Measurements from ENCODE around the gene CYFIP1. TPM values are rescaled to one million over a fixed set of nuclear protein-coding genes. Genes with fewer than 3 reads are reported as not detected.

CYFIP1 gene
- total RNA-seq, 1 donor from 2014 or later, result 104 TPM

DNA sequence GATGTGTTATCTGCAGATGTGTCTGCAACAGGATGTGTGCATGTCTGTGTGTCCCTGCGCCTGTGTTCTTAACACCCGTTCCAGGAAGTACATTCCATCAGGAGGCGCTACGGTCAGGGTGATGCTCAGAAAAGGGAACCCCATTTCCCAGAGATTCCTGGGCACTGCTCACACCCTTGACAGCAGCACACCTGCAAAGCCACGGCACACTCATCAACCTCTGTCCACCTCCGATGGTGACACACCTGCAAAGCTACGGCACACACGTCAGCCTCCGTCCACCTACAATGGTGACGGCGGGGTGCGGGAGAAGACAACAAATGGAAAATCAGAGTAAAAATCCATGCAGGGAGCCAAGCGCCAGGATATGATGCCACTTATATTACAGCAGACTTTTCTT is 86.3 kb downstream of the CYFIP1 start:
- no peak overlapping the region for H3K4me3 ChIP-seq (ENCODE audit: low read depth, low read length)
- no peak for DNase-seq (ENCODE audit: low read depth)
- TF ChIP-seq, protein P1, sequence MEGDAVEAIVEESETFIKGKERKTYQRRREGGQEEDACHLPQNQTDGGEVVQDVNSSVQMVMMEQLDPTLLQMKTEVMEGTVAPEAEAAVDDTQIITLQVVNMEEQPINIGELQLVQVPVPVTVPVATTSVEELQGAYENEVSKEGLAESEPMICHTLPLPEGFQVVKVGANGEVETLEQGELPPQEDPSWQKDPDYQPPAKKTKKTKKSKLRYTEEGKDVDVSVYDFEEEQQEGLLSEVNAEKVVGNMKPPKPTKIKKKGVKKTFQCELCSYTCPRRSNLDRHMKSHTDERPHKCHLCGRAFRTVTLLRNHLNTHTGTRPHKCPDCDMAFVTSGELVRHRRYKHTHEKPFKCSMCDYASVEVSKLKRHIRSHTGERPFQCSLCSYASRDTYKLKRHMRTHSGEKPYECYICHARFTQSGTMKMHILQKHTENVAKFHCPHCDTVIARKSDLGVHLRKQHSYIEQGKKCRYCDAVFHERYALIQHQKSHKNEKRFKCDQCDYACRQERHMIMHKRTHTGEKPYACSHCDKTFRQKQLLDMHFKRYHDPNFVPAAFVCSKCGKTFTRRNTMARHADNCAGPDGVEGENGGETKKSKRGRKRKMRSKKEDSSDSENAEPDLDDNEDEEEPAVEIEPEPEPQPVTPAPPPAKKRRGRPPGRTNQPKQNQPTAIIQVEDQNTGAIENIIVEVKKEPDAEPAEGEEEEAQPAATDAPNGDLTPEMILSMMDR (conservative IDR thresholded peaks at IDR 0.05; ENCODE audit: low read depth, low read length), result no peak

DNA sequence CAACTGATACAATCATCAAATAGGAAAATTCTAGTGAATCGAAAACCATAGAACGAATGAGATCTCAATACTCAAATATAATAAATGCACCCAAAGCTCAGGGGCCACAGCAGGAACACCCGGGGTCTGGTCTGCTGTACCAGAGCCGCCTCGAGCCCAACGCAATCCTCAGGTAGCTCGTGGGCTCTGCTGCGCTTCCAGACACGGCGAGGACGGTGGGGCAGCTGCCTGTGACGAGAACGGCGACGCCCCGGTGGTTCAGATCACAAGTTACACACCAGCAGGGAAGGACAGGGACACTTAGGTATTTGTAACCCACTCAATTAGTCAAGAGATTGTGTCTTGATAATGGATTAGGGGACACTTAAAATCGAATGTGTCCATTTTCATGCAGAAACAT is 87.1 kb downstream of the CYFIP1 start:
- H3K4me3 ChIP-seq (ENCODE audit: low read depth, low read length), result no peak overlapping the region
- TF ChIP-seq, protein P1 (conservative IDR thresholded peaks at IDR 0.05; ENCODE audit: low read depth, low read length), result no peak
- no peak for DNase-seq (ENCODE audit: low read depth)

DNA sequence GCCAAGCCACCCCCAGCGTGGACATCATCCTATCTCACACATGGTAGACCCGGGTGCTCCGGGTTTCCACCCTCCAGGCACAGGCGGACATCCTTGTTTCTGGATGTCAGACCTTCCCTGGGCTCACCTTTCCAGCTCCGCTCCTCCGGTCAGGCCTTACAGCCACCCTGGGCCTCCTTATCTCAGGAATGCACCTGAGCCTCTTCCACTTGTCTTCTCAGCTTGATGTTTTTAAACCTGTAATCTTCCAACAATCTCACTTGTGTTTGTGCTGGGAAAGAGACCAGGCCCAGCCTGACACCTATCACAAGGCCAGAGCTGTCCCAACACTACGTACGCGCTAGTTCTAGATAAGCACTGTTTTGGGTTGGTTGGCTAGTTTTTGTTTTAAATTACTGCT is 87.8 kb downstream of the CYFIP1 start:
- no peak overlapping the region for H3K4me3 ChIP-seq (ENCODE audit: low read depth, low read length)
- DNase-seq (ENCODE audit: low read depth), result no peak
- TF ChIP-seq, protein P1 (conservative IDR thresholded peaks at IDR 0.05; ENCODE audit: low read depth, low read length), result no peak

DNA sequence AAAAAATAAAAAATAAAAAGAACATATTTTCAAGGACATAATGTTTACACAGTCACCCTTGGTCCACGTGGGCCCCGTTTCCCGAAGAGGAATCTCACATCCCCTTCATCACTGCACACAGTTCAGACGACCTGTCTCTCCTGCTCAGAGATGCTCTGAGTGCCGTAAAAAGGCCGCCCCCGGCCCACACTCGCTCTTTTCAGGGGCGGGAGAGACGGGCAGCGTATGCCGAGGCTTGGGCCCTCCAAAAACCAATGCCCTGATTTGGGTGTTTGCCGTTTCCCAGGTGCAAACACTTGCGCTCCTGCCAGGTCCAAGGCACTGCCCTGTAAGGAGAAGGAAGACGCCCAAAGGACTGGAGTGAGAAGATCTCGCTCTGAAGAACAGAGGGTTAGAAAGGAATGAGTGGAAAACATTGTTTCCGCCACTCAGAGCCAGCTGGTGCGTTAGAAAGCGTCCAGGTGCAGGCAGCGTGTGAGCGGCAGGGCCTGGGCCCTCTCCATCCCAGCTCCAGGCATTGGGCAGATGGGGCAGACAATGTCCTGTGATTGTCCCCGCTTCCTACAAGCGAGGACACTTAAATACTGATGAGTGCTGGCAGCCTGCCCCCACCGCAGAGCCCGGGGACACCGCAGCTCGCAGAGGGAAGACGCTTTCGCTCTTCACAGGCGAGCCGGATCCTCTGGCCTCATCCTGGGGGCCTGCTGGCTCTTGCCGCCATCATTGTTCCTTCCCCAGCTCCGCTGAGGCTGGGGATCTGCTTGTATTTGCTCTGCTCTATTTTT is 88.5 kb downstream of the CYFIP1 start:
- DNase-seq (ENCODE audit: low read depth), result no peak
- no peak overlapping the region for H3K4me3 ChIP-seq (ENCODE audit: low read depth, low read length)
- TF ChIP-seq, protein P1 (conservative IDR thresholded peaks at IDR 0.05; ENCODE audit: low read depth, low read length), result no peak

DNA sequence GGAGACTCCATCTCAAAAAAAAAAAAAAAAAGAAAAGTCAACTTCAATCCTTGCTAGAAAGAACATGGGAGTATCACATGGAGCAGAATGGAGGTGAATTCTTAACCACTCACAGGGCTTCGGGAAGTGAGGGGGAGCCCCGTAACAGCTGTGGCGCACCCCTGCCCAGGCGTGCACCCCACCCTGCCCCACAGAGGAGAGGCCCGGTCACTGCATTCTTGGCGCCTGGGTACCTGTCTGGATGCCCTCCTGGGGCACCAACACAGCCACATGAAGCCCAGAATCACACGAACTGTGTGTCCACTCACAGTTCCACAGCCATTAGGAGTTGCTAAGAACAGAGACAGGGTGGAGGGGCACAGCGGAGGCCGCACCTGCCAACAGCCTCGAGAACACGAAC is 89.9 kb downstream of the CYFIP1 start:
- TF ChIP-seq, protein P1 (conservative IDR thresholded peaks at IDR 0.05; ENCODE audit: low read depth, low read length), result no peak
- H3K4me3 ChIP-seq (ENCODE audit: low read depth, low read length), result no peak overlapping the region
- DNase-seq (ENCODE audit: low read depth), result no peak

DNA sequence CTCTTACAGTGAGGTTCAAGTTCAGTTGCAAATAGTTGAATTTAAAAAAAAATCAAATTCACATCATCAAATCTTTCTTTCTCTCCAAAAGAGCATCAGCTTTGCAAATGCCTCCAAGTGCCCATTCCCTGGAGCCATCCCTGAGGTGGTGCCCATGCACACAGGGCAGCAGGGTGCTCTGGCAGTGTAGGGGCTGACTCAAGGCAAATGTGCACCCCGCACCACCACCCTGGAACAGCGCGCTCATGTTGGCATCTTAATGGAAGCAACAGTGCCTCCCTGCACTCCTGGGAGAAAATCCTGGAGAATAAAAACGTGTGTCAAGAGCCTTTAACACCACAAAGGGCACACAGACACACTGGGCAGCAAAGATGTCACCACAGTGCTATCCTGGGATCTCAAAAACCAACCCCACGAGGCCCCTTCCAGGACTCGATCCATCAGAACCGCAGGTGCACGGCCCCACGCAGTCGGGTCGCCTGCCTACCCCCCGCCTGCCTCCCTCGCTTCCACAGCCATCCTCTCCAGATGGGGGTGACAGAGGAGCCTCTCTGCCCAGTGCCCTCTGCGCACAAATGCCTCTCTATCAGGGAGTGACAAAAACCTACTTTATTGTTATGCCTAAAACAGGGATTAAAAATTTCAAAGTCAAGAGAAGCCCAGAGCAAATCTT is 90.9 kb downstream of the CYFIP1 start:
- DNase-seq (ENCODE audit: low read depth), result no peak
- no peak overlapping the region for H3K4me3 ChIP-seq (ENCODE audit: low read depth, low read length)

More for the DNA sequence above, 90.9 kb downstream of the CYFIP1 start:
- TF ChIP-seq, protein P1 (conservative IDR thresholded peaks at IDR 0.05; ENCODE audit: low read depth, low read length), result no peak

Data from epithelial cell of proximal tubule (primary cell).